WTC11 (cell line): Measurements from ENCODE around the gene TRMT44. TPM values are rescaled to one million over a fixed set of nuclear protein-coding genes. Genes with fewer than 3 reads are reported as not detected.
A peak's percentile ranks its signal among the peaks of the same experiment; 100 is the strongest.

Experiments used
- ATAC-seq: fragments of 200-7000 bp; cut with Tn5 transposase; 2 replicates; pipeline ENCODE4 v1.10.0; 2021; ENCODE audit warnings: mild to moderate bottlenecking, moderate library complexity
- CTCF ChIA-PET: fragments of 300-600 bp; sonication (Branson Sonifier 250); formaldehyde crosslinking; loops from one replicate; lab custom pipeline; 2021; ENCODE audit warnings: antibody characterized with exemption; lab: Charles Lee
- POLR2A ChIA-PET: fragments of 350-600 bp; sonication (Branson Sonifier 250); formaldehyde crosslinking; loops from one replicate; lab custom pipeline; 2021; ENCODE audit warnings: antibody characterized with exemption; lab: Charles Lee
- DNase-seq: peaks from one replicate; pipeline ENCODE4 v3.0.0; 2021; ENCODE audit warnings: low spot score
- H3K27ac Mint-ChIP-seq: 2 replicates; pipeline ENCODE4 v1.8.0; 2021; ENCODE audit warnings: mixed read lengths
- H3K27me3 Mint-ChIP-seq: 2 replicates; pipeline ENCODE4 v1.8.0; 2021; ENCODE audit warnings: low read depth, mild to moderate bottlenecking, moderate library complexity, mixed read lengths
- H3K36me3 Mint-ChIP-seq: 2 replicates; pipeline ENCODE4 v1.8.0; 2021; ENCODE audit warnings: mixed read lengths
- H3K4me1 Mint-ChIP-seq: 2 replicates; pipeline ENCODE4 v1.8.0; 2022; ENCODE audit warnings: mixed read lengths
- H3K4me3 Mint-ChIP-seq: 2 replicates; pipeline ENCODE4 v1.8.0; 2021; ENCODE audit warnings: mild to moderate bottlenecking, moderate library complexity, mixed read lengths
- H3K9me3 Mint-ChIP-seq: 2 replicates; pipeline ENCODE4 v1.8.0; 2021; ENCODE audit warnings: mixed read lengths
- AR ChIP-seq: fragments of 250-450 bp; sonication (Bioruptor Pico); IDR thresholded peaks from 2 replicates; pipeline ENCODE4 v1.9.0; 2021; ENCODE audit warnings: mild to moderate bottlenecking
- ARID4B ChIP-seq: sonication (generic); formaldehyde crosslinking; IDR thresholded peaks from 2 replicates; pipeline ENCODE4 v1.8.0; 2023; ENCODE audit warnings: missing genetic modification reagents, mild to moderate bottlenecking, borderline replicate concordance
- ATF3 ChIP-seq: sonication (generic); formaldehyde crosslinking; conservative IDR thresholded peaks from 2 replicates; pipeline ENCODE4 v1.8.1; 2022; ENCODE audit warnings: mild to moderate bottlenecking, missing genetic modification reagents
- ATF6 ChIP-seq: sonication (generic); formaldehyde crosslinking; IDR thresholded peaks from 2 replicates; pipeline ENCODE4 v1.8.1; 2023; ENCODE audit warnings: mild to moderate bottlenecking, missing genetic modification reagents
- CREB1 ChIP-seq: sonication (generic); formaldehyde crosslinking; IDR thresholded peaks from 2 replicates; pipeline ENCODE4 v1.8.0; 2023; ENCODE audit warnings: mild to moderate bottlenecking, missing genetic modification reagents
- ESRRA ChIP-seq: sonication (generic); formaldehyde crosslinking; IDR thresholded peaks from 2 replicates; pipeline ENCODE4 v1.8.1; 2022; ENCODE audit warnings: mild to moderate bottlenecking, missing genetic modification reagents, borderline replicate concordance
- ETV6 ChIP-seq: sonication (generic); formaldehyde crosslinking; IDR thresholded peaks from 2 replicates; pipeline ENCODE4 v1.8.1; 2022; ENCODE audit warnings: mild to moderate bottlenecking, missing genetic modification reagents
- FOXK1 ChIP-seq: sonication (generic); formaldehyde crosslinking; IDR thresholded peaks from 2 replicates; pipeline ENCODE4 v1.8.0; 2022; ENCODE audit warnings: mild to moderate bottlenecking, moderate library complexity, missing genetic modification reagents
- FOXP1 ChIP-seq: sonication (generic); formaldehyde crosslinking; IDR thresholded peaks from 2 replicates; pipeline ENCODE4 v1.8.0; 2022; ENCODE audit warnings: missing genetic modification reagents, mild to moderate bottlenecking, moderate library complexity, borderline replicate concordance
- GRHL2 ChIP-seq: fragments of 250-450 bp; sonication (Bioruptor Pico); IDR thresholded peaks from 2 replicates; pipeline ENCODE4 v1.8.0; 2022; ENCODE audit warnings: mild to moderate bottlenecking, moderate library complexity; ENCODE audit not compliant: insufficient replicate concordance, severe bottlenecking
- GTF2I ChIP-seq: fragments of 250-450 bp; sonication (Bioruptor Pico); conservative IDR thresholded peaks from 2 replicates; pipeline ENCODE4 v1.4.0; 2021; ENCODE audit warnings: mild to moderate bottlenecking
- NR1H2 ChIP-seq: sonication (generic); formaldehyde crosslinking; IDR thresholded peaks from 2 replicates; pipeline ENCODE4 v1.9.0; 2021; ENCODE audit warnings: mild to moderate bottlenecking, moderate library complexity, missing genetic modification reagents
- SP1 ChIP-seq: sonication (generic); formaldehyde crosslinking; conservative IDR thresholded peaks from 2 replicates; pipeline ENCODE4 v1.8.1; 2022; ENCODE audit warnings: missing genetic modification reagents
- USF1 ChIP-seq: sonication (generic); formaldehyde crosslinking; IDR thresholded peaks from 2 replicates; pipeline ENCODE4 v1.8.0; 2022; ENCODE audit warnings: mild to moderate bottlenecking, missing genetic modification reagents
- ZBTB43 ChIP-seq: sonication (generic); formaldehyde crosslinking; IDR thresholded peaks from 2 replicates; pipeline ENCODE4 v1.8.1; 2023; ENCODE audit warnings: mild to moderate bottlenecking, missing genetic modification reagents
- ZNF138 ChIP-seq: sonication (generic); formaldehyde crosslinking; conservative IDR thresholded peaks from 2 replicates; pipeline ENCODE4 v1.8.1; 2022; ENCODE audit warnings: mild to moderate bottlenecking, moderate library complexity, missing genetic modification reagents
- ZNF416 ChIP-seq: fragments of 250-450 bp; sonication (Bioruptor Pico); IDR thresholded peaks from 2 replicates; pipeline ENCODE4 v1.9.0; 2021; ENCODE audit warnings: mild to moderate bottlenecking, inconsistent platforms
- total RNA-seq: library from RNA; stranded (reverse); gene quantifications from 3 replicates; pipeline ENCODE4 v1.2.3, GENCODE V29; 2021

Gene TRMT44
- total RNA-seq, 1 experiment from 2014 or later = 28.4 TPM

GRCh38 chr4:8507624-8508023 is 67.0 kb downstream of the TRMT44 start:
- Mint-ChIP-seq H3K27ac (peak overlapping the region; percentile 87; the same call in 1 of the 2 replicates), H3K4me3 (no peak overlapping the region), H3K36me3 (peaks cover 11% of the 10 kb centered on the region), H3K9me3 (peaks cover 13% of the 10 kb centered on the region), H3K4me1 (peaks cover 26% of the 10 kb centered on the region), H3K27me3 (peaks cover 1% of the 10 kb centered on the region; the same call in 1 of the 2 replicates)
- ChIA-PET CTCF (no interaction called here), POLR2A (no interaction called here)
- ATAC-seq (no peak), DNase-seq (no peak)
- no peak for TF ChIP-seq USF1 (CRISPR knock-in tag)
- TF ChIP-seq FOXK1 (CRISPR knock-in tag) = no peak
- no peak for TF ChIP-seq NR1H2 (CRISPR knock-in tag)
- no peak for TF ChIP-seq AR (CRISPR knock-in tag)
- TF ChIP-seq ETV6 (CRISPR knock-in tag) = no peak
- no peak for TF ChIP-seq ZBTB43 (CRISPR knock-in tag)
- no peak for TF ChIP-seq FOXP1 (CRISPR knock-in tag)
- TF ChIP-seq GTF2I (CRISPR knock-in tag) = no peak
- TF ChIP-seq ARID4B = no peak
- TF ChIP-seq GRHL2 (CRISPR knock-in tag) = no peak
- TF ChIP-seq ATF6 = no peak
- no peak for TF ChIP-seq ZNF416 (CRISPR knock-in tag)
- no peak for TF ChIP-seq ZNF138 (CRISPR knock-in tag)
- no peak for TF ChIP-seq ATF3 (CRISPR knock-in tag)
- TF ChIP-seq CREB1 (CRISPR knock-in tag) = no peak
- no peak for TF ChIP-seq SP1
- TF ChIP-seq ESRRA (CRISPR knock-in tag) = no peak
